ENCODE results near the gene GPX4. TPM values are rescaled to one million over a fixed set of nuclear protein-coding genes. Genes with fewer than 3 reads are reported as not detected.

Gene GPX4
- total and polyA plus RNA-seq, 2 of the 13 experiments (the other 11 are each of a cell fraction or from before 2014, with no cell fraction given): 535 to 613 TPM

DNA sequence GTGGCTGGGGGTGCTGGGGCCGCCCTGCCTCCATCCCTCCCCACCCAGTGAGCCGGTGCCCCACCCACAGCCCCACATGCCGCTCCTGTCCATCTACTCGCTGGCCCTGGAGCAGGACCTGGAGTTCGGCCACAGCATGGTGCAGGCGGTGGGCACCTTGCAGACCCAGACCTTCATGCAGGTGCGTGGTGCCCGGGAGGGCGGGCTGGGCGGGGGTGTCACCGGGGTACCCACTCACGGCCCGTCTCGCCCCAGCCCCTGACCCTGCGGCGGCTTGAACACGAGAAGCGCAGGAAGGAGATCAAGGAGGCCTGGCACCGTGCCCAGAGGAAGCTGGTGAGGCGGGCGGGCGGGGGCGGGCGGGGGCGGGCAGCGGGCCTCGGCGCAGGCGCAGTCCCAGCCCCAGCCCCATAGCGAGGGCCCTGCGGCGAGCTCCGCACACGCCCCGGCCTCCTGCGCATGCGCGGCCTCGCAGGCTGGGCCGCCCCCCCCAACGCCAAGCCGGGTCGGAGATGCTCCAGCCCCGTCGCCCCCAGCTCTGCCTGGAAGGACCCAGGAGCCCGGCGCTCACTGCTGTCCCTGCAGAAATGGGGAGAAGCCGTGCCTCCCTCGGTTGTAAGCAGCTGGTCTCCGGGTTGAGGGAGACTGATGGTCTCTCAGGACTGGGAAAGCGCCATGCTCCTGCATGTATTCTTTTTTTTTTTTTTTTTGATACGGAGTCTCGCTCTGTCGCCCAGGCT is 29.1 kb upstream of the GPX4 start:
- no peak overlapping the region for H3K9ac ChIP-seq (ENCODE audit: insufficient read depth, low read depth, low read length)
- CTCF ChIA-PET (ENCODE audit: low intra/inter-chr PET ratio, low total read pairs): no interaction called here
- DNase-seq (ENCODE audit: low spot score): no peak
- no TSS peak for BruUV-seq (replicated peaks)
- H3K9me3 ChIP-seq (ENCODE audit: low read length): no peaks in the 10 kb centered on the region
- intact Hi-C loops (cut with micrococcal nuclease; ENCODE audit: unreplicated experiment): no loop called here
- H3K4me1 ChIP-seq (ENCODE audit: insufficient read depth, low read length): peaks cover 29% of the 10 kb centered on the region
- ATAC-seq: no peak
- H3K79me2 ChIP-seq (ENCODE audit: insufficient read depth, low read length): no peaks in the 10 kb centered on the region
- 0 out of 2 replicates have a peak overlapping the region, but pooled peaks have one; percentile 36 for H3K4me2 ChIP-seq (ENCODE audit: low read depth, low read length)
- POLR2A ChIA-PET: no interaction called here
- no peaks in the 10 kb centered on the region; a peak in 1 of 5 replicates for H3K36me3 ChIP-seq (replicated peaks in 1 of 2; ENCODE audit: control insufficient read depth in 1 of 2, insufficient read depth in 2 of 2, low read length in 2 of 2)
- no peak for FAIRE-seq
- peak overlapping the region; percentile 60 for H3K27ac ChIP-seq (ENCODE audit: extremely low read length, insufficient read depth, low read length)
- TF ChIP-seq ETV5 (CRISPR knock-in tag; IDR thresholded peaks at IDR 0.05; ENCODE audit: borderline replicate concordance) (no peak), TGIF2 (CRISPR knock-in tag; IDR thresholded peaks at IDR 0.05) (no peak), POGZ (CRISPR knock-in tag; IDR thresholded peaks at IDR 0.05) (no peak), NR2C2 (CRISPR knock-in tag; IDR thresholded peaks at IDR 0.05; ENCODE audit: borderline replicate concordance) (no peak), SPEN (CRISPR knock-in tag; IDR thresholded peaks at IDR 0.05; ENCODE audit: low read depth) (no peak), ZNF337 (CRISPR knock-in tag; IDR thresholded peaks at IDR 0.05; ENCODE audit: borderline replicate concordance, low read depth) (no peak), MLLT10 (CRISPR knock-in tag; IDR thresholded peaks at IDR 0.05) (no peak), TSC22D2 (CRISPR knock-in tag; IDR thresholded peaks at IDR 0.05; ENCODE audit: borderline replicate concordance) (no peak), HNRNPLL (IDR thresholded peaks at IDR 0.05; ENCODE audit: low read depth, low read length, poor library complexity, severe bottlenecking) (no peak), TOE1 (CRISPR knock-in tag; IDR thresholded peaks at IDR 0.05) (no peak), NR3C1 (CRISPR knock-in tag; IDR thresholded peaks at IDR 0.05) (no peak), ARID2 (CRISPR knock-in tag; IDR thresholded peaks at IDR 0.05; ENCODE audit: borderline replicate concordance) (no peak)
- TF ChIP-seq, protein P1, sequence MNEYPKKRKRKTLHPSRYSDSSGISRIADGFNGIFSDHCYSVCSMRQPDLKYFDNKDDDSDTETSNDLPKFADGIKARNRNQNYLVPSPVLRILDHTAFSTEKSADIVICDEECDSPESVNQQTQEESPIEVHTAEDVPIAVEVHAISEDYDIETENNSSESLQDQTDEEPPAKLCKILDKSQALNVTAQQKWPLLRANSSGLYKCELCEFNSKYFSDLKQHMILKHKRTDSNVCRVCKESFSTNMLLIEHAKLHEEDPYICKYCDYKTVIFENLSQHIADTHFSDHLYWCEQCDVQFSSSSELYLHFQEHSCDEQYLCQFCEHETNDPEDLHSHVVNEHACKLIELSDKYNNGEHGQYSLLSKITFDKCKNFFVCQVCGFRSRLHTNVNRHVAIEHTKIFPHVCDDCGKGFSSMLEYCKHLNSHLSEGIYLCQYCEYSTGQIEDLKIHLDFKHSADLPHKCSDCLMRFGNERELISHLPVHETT (CRISPR knock-in tag; conservative IDR thresholded peaks at IDR 0.05): no peak
- no peak overlapping the region for H2AFZ ChIP-seq (ENCODE audit: low read length)
- no peaks in the 10 kb centered on the region for H3K27me3 ChIP-seq (ENCODE audit: control insufficient read depth in 1 of 2, insufficient read depth in 2 of 2, low read length in 2 of 2)
- H4K20me1 ChIP-seq (ENCODE audit: insufficient read depth, low read length): peaks cover 3% of the 10 kb centered on the region; the same call in 1 of the 2 replicates
- in situ Hi-C loops (cut with HindIII; ENCODE audit: extremely low pct_ligation_motif_present, low pct_unique_long_range_greater_than_20kb): no loop called here
- WGBS (ENCODE audit: low lambda C conversion rate): 86% methylated on average over 23 of the region's 54 CpGs
- no peak overlapping the region for H3K4me3 ChIP-seq (replicated peaks in 1 of 3; ENCODE audit: insufficient read depth in 1 of 3, low read depth in 2 of 3, low read length in 3 of 3)
